SU-DHL-6 (cell line): ENCODE data around the gene BDKRB2.

Experiments
- H2AFZ ChIP-seq: fragments of 200-600 bp; sonication (generic); 2 replicates; pipeline ENCODE4 v1.6.1; 2014; ENCODE audit warnings: low read depth, mild to moderate bottlenecking, moderate library complexity, mixed read lengths, antibody characterized with exemption, low read length; ENCODE audit not compliant: severe bottlenecking
- H3F3A ChIP-seq: fragments of 200-600 bp; shearing (Covaris generic); 2 replicates; pipeline ENCODE4 v1.6.0; 2016; ENCODE audit warnings: antibody characterized with exemption, mild to moderate bottlenecking; ENCODE audit not compliant: insufficient read depth
- H3K27ac ChIP-seq: fragments of 200-600 bp; sonication (generic); 2 replicates; pipeline ENCODE4 v1.5.1; 2016; ENCODE audit warnings: low read depth, mild to moderate bottlenecking, low read length, moderate library complexity, mixed read lengths
- H3K27me3 ChIP-seq: fragments of 200-600 bp; sonication (generic), shearing (Covaris generic); 2 replicates; pipeline ENCODE4 v1.6.0; 2014; ENCODE audit warnings: mild to moderate bottlenecking, low read length
- H3K36me3 ChIP-seq: fragments of 200-600 bp; sonication (generic); 2 replicates; pipeline ENCODE4 v1.6.1; 2014; ENCODE audit warnings: mild to moderate bottlenecking, low read length, mixed read lengths
- H3K4me2 ChIP-seq: fragments of 300-600, 200-600 bp; shearing (Covaris generic), sonication (generic); 2 replicates; pipeline ENCODE4 v1.6.0; 2014; ENCODE audit warnings: low read length, low read depth, mild to moderate bottlenecking; ENCODE audit not compliant: poor library complexity, severe bottlenecking
- H3K4me3 ChIP-seq: fragments of 200-600 bp; sonication (generic); 2 replicates; pipeline ENCODE4 v1.5.1; 2014; ENCODE audit warnings: antibody characterized with exemption, low read length, mild to moderate bottlenecking, mixed read lengths; ENCODE audit not compliant: insufficient read depth, poor library complexity, severe bottlenecking
- H3K79me2 ChIP-seq: fragments of 200-600 bp; sonication (generic); 2 replicates; pipeline ENCODE4 v1.6.1; 2014; ENCODE audit warnings: mild to moderate bottlenecking, low read length, moderate library complexity; ENCODE audit not compliant: insufficient read depth
- H3K9ac ChIP-seq: fragments of 200-600 bp; sonication (generic); 2 replicates; pipeline ENCODE4 v1.7.0; 2014; ENCODE audit warnings: mild to moderate bottlenecking, low read length
- H3K9me2 ChIP-seq: fragments of 200-600 bp; sonication (generic); replicated peaks from 2 replicates; pipeline ENCODE4 v1.6.1; 2014; ENCODE audit warnings: low read length; ENCODE audit not compliant: insufficient read depth
- H3K9me3 ChIP-seq: fragments of 200-600 bp; sonication (generic); 2 replicates; pipeline ENCODE4 v1.6.1; 2014; ENCODE audit warnings: low read length, mixed read lengths; ENCODE audit not compliant: insufficient read depth
- H4K20me1 ChIP-seq: fragments of 200-600 bp; sonication (generic); 2 replicates; pipeline ENCODE4 v1.6.1; 2014; ENCODE audit warnings: low read depth, mild to moderate bottlenecking, antibody characterized with exemption, low read length, moderate library complexity, mixed read lengths
- CTCF ChIP-seq: fragments of 200-600 bp; sonication (generic); IDR thresholded peaks from one replicate; pipeline ENCODE4 v1.5.1; 2017; ENCODE audit warnings: antibody characterized with exemption, mild to moderate bottlenecking, low read length, moderate library complexity; ENCODE audit not compliant: insufficient read depth, poor library complexity, severe bottlenecking
- EZH2phosphoT487 ChIP-seq: fragments of 200-600 bp; sonication (generic), shearing (Covaris generic); conservative IDR thresholded peaks from 2 replicates; pipeline ENCODE4 v1.6.1; 2018; ENCODE audit warnings: mild to moderate bottlenecking, antibody characterized with exemption, low read length, moderate library complexity, mixed read lengths

BDKRB2 gene

GRCh38 chr14:96177766-96178375, 26.8 kb upstream of the BDKRB2 start:
- no peaks in the 10 kb centered on the region for H3K9me3 ChIP-seq
- H4K20me1 ChIP-seq = no peaks in the 10 kb centered on the region
- no peaks in the 10 kb centered on the region for H3K27me3 ChIP-seq
- no peaks in the 10 kb centered on the region for H3K9me2 ChIP-seq
- no peak for TF ChIP-seq CTCF
- TF ChIP-seq EZH2phosphoT487 = no peak
- H3K4me3 ChIP-seq = no peak overlapping the region
- no peak overlapping the region for H3K27ac ChIP-seq
- H3K9ac ChIP-seq = no peak overlapping the region
- H3K36me3 ChIP-seq = no peaks in the 10 kb centered on the region
- no peaks in the 10 kb centered on the region for H3K79me2 ChIP-seq
- H3F3A ChIP-seq = no peaks in the 10 kb centered on the region
- H2AFZ ChIP-seq = no peak overlapping the region
- no peak overlapping the region for H3K4me2 ChIP-seq

- H3K79me2 ChIP-seq = no peaks in the 10 kb centered on the region
- no peak overlapping the region for H3K9ac ChIP-seq
- no peaks in the 10 kb centered on the region for H3K27me3 ChIP-seq
- no peaks in the 10 kb centered on the region for H3F3A ChIP-seq
- no peaks in the 10 kb centered on the region for H3K9me2 ChIP-seq
- no peak overlapping the region for H3K27ac ChIP-seq
- no peak overlapping the region for H3K4me2 ChIP-seq
- H2AFZ ChIP-seq = no peak overlapping the region
- no peaks in the 10 kb centered on the region for H4K20me1 ChIP-seq
- H3K4me3 ChIP-seq = no peak overlapping the region
- TF ChIP-seq EZH2phosphoT487 = no peak
- TF ChIP-seq CTCF = no peak
- H3K36me3 ChIP-seq = no peaks in the 10 kb centered on the region
- H3K9me3 ChIP-seq = no peaks in the 10 kb centered on the region
Measured at GRCh38 chr14:96178461-96179321, 25.9 kb upstream of the BDKRB2 start.

- H4K20me1 ChIP-seq = no peaks in the 10 kb centered on the region
- H2AFZ ChIP-seq = no peak overlapping the region
- H3K4me3 ChIP-seq = no peak overlapping the region
- no peak for TF ChIP-seq CTCF
- no peak for TF ChIP-seq EZH2phosphoT487
- H3K27ac ChIP-seq = no peak overlapping the region
- no peaks in the 10 kb centered on the region for H3K9me3 ChIP-seq
- H3K4me2 ChIP-seq = no peak overlapping the region
- no peaks in the 10 kb centered on the region for H3K79me2 ChIP-seq
- no peaks in the 10 kb centered on the region for H3K27me3 ChIP-seq
- H3K36me3 ChIP-seq = no peaks in the 10 kb centered on the region
- H3K9ac ChIP-seq = no peak overlapping the region
- H3F3A ChIP-seq = no peaks in the 10 kb centered on the region
- no peaks in the 10 kb centered on the region for H3K9me2 ChIP-seq
Measured at GRCh38 chr14:96180043-96180874, 24.4 kb upstream of the BDKRB2 start.
